ENCODE measurements around the gene WIPI1. TPM values are rescaled to one million over a fixed set of nuclear protein-coding genes. Genes with fewer than 3 reads are reported as not detected.
"Not testable (repeated sequence)": the region's sequence is repeated elsewhere in the genome, so short reads cannot be mapped to it uniquely, and the experiment has no call there.

WIPI1 gene
- total RNA-seq, 1 donor from 2014 or later, result 29.5 TPM

- DNase-seq (ENCODE audit: low spot score), result no peak
- peaks cover 8% of the 10 kb centered on the region for H3K4me1 ChIP-seq
These were observed 37.2 kb downstream of the WIPI1 start for GRCh38 chr17:68420065-68420464.

GRCh38 chr17:68418876-68419275 is 38.4 kb downstream of the WIPI1 start:
- Histone ChIP-seq H3K27me3 (peaks cover 7% of the 10 kb centered on the region), H3K9me3 (ENCODE audit: low read depth) (peaks cover 4% of the 10 kb centered on the region), H3K4me1 (peaks cover 3% of the 10 kb centered on the region), H3K79me2 (ENCODE audit: low read depth) (no peaks in the 10 kb centered on the region), H2AFZ (replicated peaks) (no peak overlapping the region), H3K4me2 (no peak overlapping the region), H3K4me3 (no peak overlapping the region), H3K36me3 (no peaks in the 10 kb centered on the region), H3F3A (ENCODE audit: low read depth) (no peaks in the 10 kb centered on the region), H4K20me1 (ENCODE audit: low read depth) (no peaks in the 10 kb centered on the region), H3K27ac (no peak overlapping the region), H3K9ac (no peak overlapping the region)
- DNase-seq (ENCODE audit: low spot score), result no peak
- no peak overlapping the region for H3K4me3 Mint-ChIP-seq
- H3K4me1 Mint-ChIP-seq, result peaks cover 2% of the 10 kb centered on the region
- H3K27ac Mint-ChIP-seq, result no peak overlapping the region
- H3K36me3 Mint-ChIP-seq, result peaks cover 17% of the 10 kb centered on the region
- TF ChIP-seq EZH2phosphoT487 (IDR thresholded peaks at IDR 0.05) (no peak), EZH2 (IDR thresholded peaks at IDR 0.05) (no peak), CTCF (IDR thresholded peaks at IDR 0.05) (no peak)
- peaks cover 2% of the 10 kb centered on the region for H3K27me3 Mint-ChIP-seq (ENCODE audit: insufficient read depth, low read depth)
- H3K9me3 Mint-ChIP-seq, result peaks cover 26% of the 10 kb centered on the region

More at GRCh38 chr17:68420065-68420464, 37.2 kb downstream of the WIPI1 start:
- Mint-ChIP-seq H3K4me3 (no peak overlapping the region), H3K36me3 (peaks cover 11% of the 10 kb centered on the region), H3K27me3 (ENCODE audit: insufficient read depth, low read depth) (peaks cover 2% of the 10 kb centered on the region), H3K9me3 (peaks cover 15% of the 10 kb centered on the region), H3K27ac (no peak overlapping the region), H3K4me1 (peaks cover 3% of the 10 kb centered on the region)
- Histone ChIP-seq H3K9ac (no peak overlapping the region), H3F3A (ENCODE audit: low read depth) (peaks cover 5% of the 10 kb centered on the region), H3K9me3 (ENCODE audit: low read depth) (peaks cover 4% of the 10 kb centered on the region), H3K4me3 (no peak overlapping the region), H2AFZ (replicated peaks) (no peak overlapping the region), H3K27ac (no peak overlapping the region), H3K79me2 (ENCODE audit: low read depth) (no peaks in the 10 kb centered on the region), H3K36me3 (no peaks in the 10 kb centered on the region), H3K27me3 (no peaks in the 10 kb centered on the region), H4K20me1 (ENCODE audit: low read depth) (no peaks in the 10 kb centered on the region), H3K4me2 (no peak overlapping the region)
- TF ChIP-seq CTCF (IDR thresholded peaks at IDR 0.05), result no peak
- no peak for TF ChIP-seq EZH2phosphoT487 (IDR thresholded peaks at IDR 0.05)
- TF ChIP-seq EZH2 (IDR thresholded peaks at IDR 0.05), result no peak

- Mint-ChIP-seq H3K9me3 (peaks cover 26% of the 10 kb centered on the region), H3K4me1 (peaks cover 4% of the 10 kb centered on the region), H3K36me3 (peaks cover 17% of the 10 kb centered on the region), H3K27ac (no peak overlapping the region), H3K27me3 (ENCODE audit: insufficient read depth, low read depth) (peaks cover 2% of the 10 kb centered on the region), H3K4me3 (no peak overlapping the region)
- Histone ChIP-seq H4K20me1 (ENCODE audit: low read depth) (no peaks in the 10 kb centered on the region), H3K4me3 (no peak overlapping the region), H3F3A (ENCODE audit: low read depth) (no peaks in the 10 kb centered on the region), H3K36me3 (no peaks in the 10 kb centered on the region), H3K4me1 (no peaks in the 10 kb centered on the region), H3K27ac (no peak overlapping the region), H3K4me2 (no peak overlapping the region), H3K27me3 (peaks cover 7% of the 10 kb centered on the region), H3K9me3 (ENCODE audit: low read depth) (peaks cover 4% of the 10 kb centered on the region), H2AFZ (replicated peaks) (no peak overlapping the region), H3K9ac (no peak overlapping the region), H3K79me2 (ENCODE audit: low read depth) (no peaks in the 10 kb centered on the region)
- TF ChIP-seq CTCF (IDR thresholded peaks at IDR 0.05), result no peak
- TF ChIP-seq EZH2phosphoT487 (IDR thresholded peaks at IDR 0.05), result no peak
- TF ChIP-seq EZH2 (IDR thresholded peaks at IDR 0.05), result no peak
- no peak for DNase-seq (ENCODE audit: low spot score)
These were observed 40.0 kb downstream of the WIPI1 start for GRCh38 chr17:68417317-68417716.

GRCh38 chr17:68414901-68415300 is 42.4 kb downstream of the WIPI1 start:
- not testable (repeated sequence) for H3K4me2 ChIP-seq; H3K4me1 ChIP-seq; H3F3A ChIP-seq (ENCODE audit: low read depth); H3K27ac Mint-ChIP-seq; H3K27ac ChIP-seq; H3K79me2 ChIP-seq (ENCODE audit: low read depth); H2AFZ ChIP-seq (replicated peaks); H3K4me1 Mint-ChIP-seq; H3K27me3 ChIP-seq; H4K20me1 ChIP-seq (ENCODE audit: low read depth); H3K9me3 ChIP-seq (ENCODE audit: low read depth); H3K36me3 Mint-ChIP-seq; H3K9ac ChIP-seq; H3K36me3 ChIP-seq; H3K4me3 ChIP-seq; H3K27me3 Mint-ChIP-seq (ENCODE audit: insufficient read depth, low read depth); DNase-seq (ENCODE audit: low spot score)
- Mint-ChIP-seq H3K9me3 (peaks cover 26% of the 10 kb centered on the region), H3K4me3 (peak overlapping the region; percentile 34)

- H3K4me3 Mint-ChIP-seq, result peak overlapping the region; percentile 89
- H3K36me3 Mint-ChIP-seq; H3K27me3 ChIP-seq; H3K4me1 ChIP-seq; H3K9me3 ChIP-seq (ENCODE audit: low read depth); H3K4me1 Mint-ChIP-seq; H3K27ac ChIP-seq; H3K79me2 ChIP-seq (ENCODE audit: low read depth); H4K20me1 ChIP-seq (ENCODE audit: low read depth); H3F3A ChIP-seq (ENCODE audit: low read depth); H3K27ac Mint-ChIP-seq; H3K27me3 Mint-ChIP-seq (ENCODE audit: insufficient read depth, low read depth); H3K36me3 ChIP-seq; H3K9ac ChIP-seq: not testable (repeated sequence)
- peak overlapping the region; percentile 58 for H3K4me3 ChIP-seq
- H3K9me3 Mint-ChIP-seq, result peaks cover 26% of the 10 kb centered on the region
- peak overlapping the region; percentile 74 for H3K4me2 ChIP-seq
- DNase-seq (ENCODE audit: low spot score), result peak; percentile 43
- peak overlapping the region; percentile 87 for H2AFZ ChIP-seq (replicated peaks)
These were observed 43.4 kb downstream of the WIPI1 start for GRCh38 chr17:68413597-68414560.
